NCI-H187 (cell line): ENCODE results near the gene IGF1.
"Not testable (repeated sequence)": the region's sequence is repeated elsewhere in the genome, so short reads cannot be mapped to it uniquely, and the experiment has no call there.

ENCODE experiments used
- DNase-seq, 2 experiments: peaks; one replicate each; lab custom pipeline; 2025; lab: John Stamatoyannopoulos, UW

The IGF1 gene

DNA sequence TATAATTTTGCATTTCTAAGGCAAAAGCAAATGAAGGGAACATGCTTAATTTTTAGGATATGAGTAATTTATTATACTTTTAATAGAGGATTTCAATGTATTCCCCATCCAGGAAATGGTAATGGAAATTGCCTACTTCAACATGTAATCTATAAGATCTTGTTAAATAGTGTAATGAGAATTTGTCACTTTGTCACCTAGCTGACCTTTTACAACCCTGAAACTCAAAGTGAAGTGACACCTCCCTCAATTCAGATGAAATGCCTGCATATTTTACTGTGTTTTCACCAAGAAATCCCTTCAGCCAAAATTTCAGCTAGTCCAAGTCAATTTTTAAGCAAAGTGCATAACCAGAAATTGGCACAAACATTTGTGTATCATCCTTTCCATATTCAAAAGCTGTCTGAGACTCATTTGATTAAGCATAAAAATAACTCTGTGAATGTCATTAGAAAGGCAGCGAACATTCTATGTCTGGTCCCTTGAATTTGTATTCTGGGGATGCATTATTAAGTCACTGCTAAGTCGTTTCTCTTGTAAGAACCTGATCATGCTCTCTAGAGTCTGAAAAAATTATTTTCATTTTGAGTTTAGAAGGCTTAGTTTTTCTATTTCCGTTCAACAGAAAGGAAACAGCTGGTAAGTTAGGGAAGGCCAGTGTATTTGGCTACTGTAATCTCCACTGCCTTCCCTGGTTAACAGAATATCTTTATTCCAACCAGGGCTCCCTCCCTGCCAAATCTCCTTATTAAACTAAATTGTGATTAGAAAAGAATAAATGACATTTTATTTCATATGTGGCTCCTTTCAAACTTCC lies 100.8 kb downstream of the IGF1 start:
- no peak for DNase-seq

DNA sequence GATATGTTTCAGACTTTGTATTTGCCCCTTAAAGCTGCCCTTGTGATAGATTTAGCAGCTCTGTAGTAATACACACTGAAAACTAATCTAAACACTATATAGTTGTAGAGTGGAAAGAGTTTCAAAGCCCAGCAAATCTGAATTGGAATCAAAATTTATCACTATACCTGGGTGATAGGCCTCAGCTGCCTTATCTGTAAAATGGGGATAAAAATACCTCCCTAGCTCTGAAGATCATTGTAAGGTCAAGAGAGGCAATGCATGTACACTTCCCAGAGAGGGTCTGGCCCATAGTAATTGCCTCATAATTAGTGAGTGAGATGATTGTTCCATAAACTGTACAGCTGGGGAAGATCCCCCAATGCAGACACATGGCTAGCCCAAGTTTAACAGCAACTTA lies 103.6 kb downstream of the IGF1 start:
- DNase-seq = no peak

DNA sequence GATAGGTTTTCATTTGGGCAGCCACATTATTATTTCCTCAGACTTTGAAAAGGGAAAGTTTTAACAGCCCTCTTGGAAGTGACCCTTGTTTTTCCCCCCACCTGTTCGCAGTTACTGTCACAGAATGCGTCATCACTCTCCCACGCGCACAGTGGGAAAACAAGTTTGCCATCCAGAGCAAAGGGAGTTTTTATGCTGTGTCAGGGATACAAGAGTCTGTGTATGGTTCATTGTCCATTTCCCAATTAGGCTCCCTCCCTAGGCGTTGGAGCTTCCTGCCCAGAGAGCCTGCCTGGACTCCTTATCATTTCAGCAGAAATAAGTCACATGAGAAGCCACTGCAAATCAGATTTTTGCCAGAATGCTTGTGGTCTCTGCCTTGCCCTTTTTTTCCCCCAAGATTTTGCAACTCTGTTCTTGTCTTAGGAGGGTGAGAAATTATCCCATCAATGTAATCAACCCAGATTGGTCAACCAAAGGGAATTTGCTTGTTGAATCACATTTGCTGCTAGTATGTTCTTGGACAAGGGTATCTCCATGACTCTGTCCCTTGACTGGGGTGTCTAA lies 104.1 kb downstream of the IGF1 start:
- no peak for DNase-seq

DNA sequence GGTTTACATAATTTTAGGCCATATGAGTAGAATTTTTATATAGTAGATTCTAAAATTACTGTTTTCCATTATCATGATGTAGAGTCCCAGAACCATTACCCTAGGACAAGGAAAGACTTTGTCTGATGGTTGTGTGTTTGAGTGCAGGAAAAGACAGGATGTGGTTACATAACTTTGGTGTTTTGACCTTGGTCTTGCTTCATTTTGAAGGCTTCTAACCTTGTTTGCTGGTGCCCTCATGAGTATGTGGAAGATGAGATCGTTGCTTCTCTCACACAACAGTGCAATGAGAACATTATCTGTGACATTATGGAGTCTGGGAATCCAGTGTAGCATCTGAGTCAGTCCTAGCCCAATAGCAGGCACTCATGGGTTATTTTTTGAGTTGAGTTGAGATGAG lies 106.2 kb downstream of the IGF1 start:
- DNase-seq = no peak

GRCh38 chr12:102372087-102372486 lies 108.3 kb downstream of the IGF1 start:
- no peak for DNase-seq

- no peak for DNase-seq
Observed at GRCh38 chr12:102371165-102371564, 109.2 kb downstream of the IGF1 start.

GRCh38 chr12:102369876-102370275 lies 110.5 kb downstream of the IGF1 start:
- no peak for DNase-seq

GRCh38 chr12:102365365-102365764 lies 115.0 kb downstream of the IGF1 start:
- no peak for DNase-seq

- DNase-seq = no peak
Observed at GRCh38 chr12:102364709-102365108, 115.7 kb downstream of the IGF1 start.

DNA sequence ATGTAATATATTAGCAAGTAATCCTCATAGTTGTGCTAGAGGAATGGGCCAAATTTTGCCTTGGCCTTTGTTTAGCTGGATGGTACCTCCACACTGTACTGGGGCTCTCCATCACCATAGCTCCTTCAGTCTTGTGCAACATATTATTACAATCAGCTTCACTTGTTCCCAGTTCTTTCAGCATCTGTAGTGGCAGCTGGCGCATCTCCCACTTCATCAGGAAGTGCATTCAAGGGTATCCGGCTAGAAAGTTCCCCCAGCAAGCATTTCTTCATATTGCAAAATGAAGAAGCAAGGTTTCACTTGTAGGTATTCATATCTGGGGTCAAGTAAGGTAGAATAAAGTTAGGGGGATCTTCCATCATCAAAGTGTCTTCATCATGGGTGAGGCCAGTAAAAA lies 123.7 kb downstream of the IGF1 start:
- no peak for DNase-seq

DNA sequence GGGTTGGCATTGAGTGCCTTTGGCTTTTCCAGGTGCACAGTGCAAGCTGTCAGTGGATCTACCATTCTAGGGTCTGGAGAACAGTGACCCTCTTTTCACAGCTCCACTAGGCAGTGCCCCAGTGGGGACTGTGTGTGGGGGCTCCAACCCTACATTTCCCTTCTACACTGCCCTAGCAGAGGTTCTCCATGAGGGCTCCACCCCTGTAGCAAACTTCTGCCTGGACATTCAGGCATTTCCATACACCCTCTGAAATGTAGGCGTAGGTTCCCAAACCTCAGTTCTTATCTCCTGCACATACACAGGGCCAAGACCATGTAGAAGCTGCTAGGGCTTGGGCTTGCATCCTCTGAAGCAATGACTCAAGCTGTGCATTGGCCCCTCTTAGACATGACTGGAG lies 126.1 kb downstream of the IGF1 start:
- not testable (repeated sequence) for DNase-seq

DNA sequence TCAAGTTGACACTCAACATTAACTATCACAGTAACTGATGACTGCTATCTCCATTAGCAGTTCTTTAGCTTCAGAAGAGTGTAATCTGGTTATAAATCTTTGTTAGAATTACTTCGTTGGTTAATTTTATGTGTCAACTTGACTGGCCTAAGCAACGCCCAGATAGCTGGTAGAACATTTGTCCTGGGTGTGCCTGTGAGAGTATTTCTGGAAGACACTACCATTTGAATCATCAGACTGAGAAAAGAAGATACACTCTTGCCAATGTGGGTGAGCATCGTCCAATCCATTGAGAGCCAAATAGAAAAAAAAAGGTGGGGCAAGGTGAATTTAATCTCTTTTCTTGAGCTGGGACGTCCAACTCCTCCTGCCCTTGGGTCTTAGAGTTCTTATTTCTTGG lies 129.0 kb downstream of the IGF1 start:
- no peak for DNase-seq

DNA sequence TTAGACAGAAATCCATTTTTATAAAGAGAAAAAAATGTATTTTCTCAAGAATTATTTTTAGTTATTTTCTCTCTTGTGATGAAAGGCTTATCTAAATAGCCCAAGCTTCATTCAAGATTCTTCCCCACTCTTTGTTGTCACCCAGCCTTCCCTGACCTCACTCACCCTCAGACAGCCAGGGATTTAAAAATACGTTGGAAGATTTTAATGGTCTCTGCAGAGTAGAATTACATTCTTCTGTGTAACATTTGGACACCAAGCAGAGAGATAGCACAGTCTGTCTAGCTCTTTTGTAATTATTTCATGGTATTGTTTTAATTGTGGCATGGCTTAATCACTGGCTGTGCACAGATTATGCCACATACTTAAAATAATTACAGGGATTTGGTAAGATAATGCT lies 130.3 kb downstream of the IGF1 start:
- DNase-seq = no peak

GRCh38 chr12:102349079-102349478 lies 131.3 kb downstream of the IGF1 start:
- DNase-seq = no peak

GRCh38 chr12:102347811-102348210 lies 132.6 kb downstream of the IGF1 start:
- no peak for DNase-seq
